ENCODE data around the gene HOXB6.

GRCh38 chr17:48571024-48571818 is 33.6 kb downstream of the HOXB6 start:
- no peak for TF ChIP-seq CTCF (IDR thresholded peaks at IDR 0.05; ENCODE audit: borderline replicate concordance, extremely low read depth, low read length, poor library complexity, severe bottlenecking)
- no peak for TF ChIP-seq EZH2 (IDR thresholded peaks at IDR 0.05; ENCODE audit: borderline replicate concordance, low read depth, low read length, severe bottlenecking)

All from DND-41 (cell line).